Fibroblast of skin of back (primary cell): ENCODE data around the gene ZEB1.
"Not testable (repeated sequence)": the region's sequence is repeated elsewhere in the genome, so short reads cannot be mapped to it uniquely, and the experiment has no call there.

Experiments used
- DNase-seq: peaks from one replicate; pipeline ENCODE4 v3.0.0-alpha.2; 2013

ZEB1 gene

DNA sequence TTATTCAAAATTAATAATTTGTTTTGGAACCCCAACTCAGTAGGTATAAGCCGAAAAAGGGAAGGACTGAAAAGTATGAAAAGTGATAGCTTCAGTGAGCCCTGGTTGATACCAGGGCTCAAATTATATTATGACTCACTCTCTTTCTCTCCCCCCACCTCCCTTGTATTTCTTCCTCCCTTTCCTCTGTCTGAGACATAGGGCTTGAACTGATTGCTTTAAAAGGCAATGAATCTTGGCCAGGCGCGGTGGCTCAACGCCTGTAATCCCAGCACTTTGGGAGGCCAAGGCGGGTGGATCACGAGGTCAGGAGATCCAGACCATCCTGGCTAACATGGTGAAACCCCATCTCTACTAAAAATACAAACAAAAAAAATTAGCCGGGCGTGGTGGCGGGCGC, 108.3 kb downstream of the ZEB1 start:
- DNase-seq, result peak; percentile 42

DNA sequence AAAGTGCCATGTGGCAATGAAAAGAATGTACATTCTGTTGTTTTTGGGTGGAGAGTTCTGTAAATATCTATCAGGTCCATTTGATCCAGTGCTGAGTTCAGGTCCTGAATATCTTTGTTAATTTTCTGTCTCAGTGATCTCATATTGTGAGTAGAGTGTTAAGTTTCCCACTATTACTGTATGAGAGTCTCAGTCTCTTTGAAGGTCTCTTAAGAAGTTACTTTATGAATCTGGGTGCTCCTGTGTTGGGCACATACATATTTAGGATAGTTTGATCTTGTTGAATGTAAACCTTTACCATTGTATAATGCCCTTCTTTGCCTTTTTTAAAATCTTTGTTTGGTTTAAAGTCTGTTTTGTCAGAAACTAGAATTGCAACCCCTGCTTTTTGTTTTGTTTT, 109.5 kb downstream of the ZEB1 start:
- DNase-seq, result not testable (repeated sequence)

DNA sequence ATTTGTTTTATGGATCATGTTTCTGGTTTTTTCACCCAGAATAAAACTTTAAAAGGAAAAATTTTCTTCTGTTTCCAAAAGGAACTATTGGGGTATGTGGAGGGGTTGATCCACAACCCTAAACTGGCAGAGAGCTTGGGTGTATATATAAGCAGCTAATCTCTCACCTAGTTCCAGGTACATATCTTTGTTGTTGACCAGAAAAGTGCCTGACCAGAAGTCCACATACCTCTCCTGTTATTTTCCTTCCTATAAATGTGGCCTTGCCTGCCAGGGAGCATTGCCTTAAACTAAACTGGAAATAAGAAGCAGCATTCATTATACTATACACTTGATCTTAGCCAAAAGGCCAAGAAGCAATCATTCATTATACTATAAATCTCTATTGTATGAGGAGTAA, 112.0 kb downstream of the ZEB1 start:
- DNase-seq, result no peak

DNA sequence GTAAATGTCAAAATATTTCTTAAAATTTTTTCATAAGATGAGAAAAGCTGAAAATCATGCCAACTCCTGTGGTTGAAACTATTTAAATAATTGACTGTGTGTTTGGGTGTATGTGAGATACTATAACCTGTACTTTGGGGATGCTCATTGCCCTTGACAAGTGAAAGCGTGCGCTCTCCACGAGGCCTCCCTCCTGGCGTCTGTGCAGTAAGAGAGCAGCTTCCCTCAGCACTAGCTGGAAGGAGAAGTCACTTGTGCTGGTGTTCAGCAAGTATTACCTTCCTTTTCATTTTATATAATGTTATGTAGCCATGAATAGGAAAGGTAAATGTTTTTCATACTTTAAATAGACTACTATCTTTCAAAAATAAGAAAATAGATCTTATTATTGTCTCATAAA, 118.9 kb downstream of the ZEB1 start:
- DNase-seq, result no peak

DNA sequence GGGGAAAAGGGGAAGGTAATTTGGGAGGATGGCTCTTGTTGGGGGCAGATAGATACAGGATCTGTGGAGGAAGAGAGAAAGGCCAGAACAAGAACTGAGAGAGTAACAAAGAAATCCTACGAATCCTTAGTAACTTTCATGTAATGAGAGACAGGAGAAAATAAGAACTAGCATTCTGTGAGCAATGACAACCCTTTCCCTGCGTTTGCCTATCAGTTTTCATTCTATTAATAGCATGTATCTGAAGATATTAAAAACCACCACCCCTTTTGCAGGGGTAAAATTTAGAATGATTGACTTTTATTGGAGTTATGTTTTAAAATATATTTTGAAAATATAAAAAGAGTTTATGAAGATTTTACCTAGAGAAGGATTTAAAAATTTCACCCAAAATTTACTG, 132.8 kb downstream of the ZEB1 start:
- no peak for DNase-seq

DNA sequence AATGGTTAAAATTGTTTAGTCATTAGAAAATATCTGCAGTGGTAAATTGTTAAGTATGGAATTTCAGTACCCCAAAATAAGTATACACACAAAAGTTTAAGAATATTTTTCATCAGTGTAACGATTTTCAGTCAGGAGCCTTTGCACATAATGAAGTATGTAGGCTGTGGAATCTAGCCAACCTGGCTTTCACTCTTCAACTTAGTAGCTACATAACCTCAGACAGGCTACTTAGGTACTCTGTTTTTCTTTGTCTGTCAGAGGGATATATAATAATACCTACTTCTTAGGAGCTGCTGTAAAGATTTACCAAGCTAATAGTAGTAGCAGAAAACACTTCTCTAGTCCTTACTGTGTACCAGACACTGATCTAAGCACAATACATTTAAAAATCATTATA, 137.5 kb downstream of the ZEB1 start:
- DNase-seq, result no peak

DNA sequence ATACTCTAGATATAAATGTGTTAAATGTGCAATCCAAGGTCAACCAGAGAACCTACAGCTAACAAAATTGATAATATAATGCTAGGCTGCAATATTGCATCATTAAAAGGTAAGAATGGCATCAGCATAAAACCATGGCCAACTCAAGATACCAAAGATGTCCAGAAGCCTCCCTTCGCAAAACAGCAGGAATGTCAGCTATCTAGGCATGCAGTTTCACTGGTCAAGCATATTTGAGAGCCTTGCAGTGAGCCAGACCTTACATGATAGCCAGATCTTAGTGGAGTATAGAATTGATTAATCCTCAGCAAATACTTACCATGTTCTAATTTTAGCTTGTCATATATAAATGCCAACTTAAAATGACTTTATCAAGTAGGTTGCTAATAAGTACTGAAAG, 138.8 kb downstream of the ZEB1 start:
- no peak for DNase-seq

DNA sequence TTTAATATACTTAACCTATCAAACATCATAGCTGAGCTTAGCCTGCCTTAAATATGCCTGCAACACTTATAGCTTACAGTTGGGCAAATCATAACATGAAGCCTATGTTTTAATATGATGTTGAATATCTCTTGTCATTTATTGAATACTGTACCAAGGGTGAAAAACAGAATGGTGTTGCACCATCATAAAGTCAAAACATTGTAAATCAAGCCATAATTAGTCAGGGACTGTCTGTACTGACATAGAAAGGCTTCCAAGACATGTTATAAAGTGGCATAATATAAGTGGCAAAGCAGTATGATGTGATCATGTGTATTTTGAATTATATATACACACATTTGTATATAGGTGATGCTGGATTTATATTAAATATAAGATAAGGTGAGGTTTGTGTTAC, 140.0 kb downstream of the ZEB1 start:
- no peak for DNase-seq

DNA sequence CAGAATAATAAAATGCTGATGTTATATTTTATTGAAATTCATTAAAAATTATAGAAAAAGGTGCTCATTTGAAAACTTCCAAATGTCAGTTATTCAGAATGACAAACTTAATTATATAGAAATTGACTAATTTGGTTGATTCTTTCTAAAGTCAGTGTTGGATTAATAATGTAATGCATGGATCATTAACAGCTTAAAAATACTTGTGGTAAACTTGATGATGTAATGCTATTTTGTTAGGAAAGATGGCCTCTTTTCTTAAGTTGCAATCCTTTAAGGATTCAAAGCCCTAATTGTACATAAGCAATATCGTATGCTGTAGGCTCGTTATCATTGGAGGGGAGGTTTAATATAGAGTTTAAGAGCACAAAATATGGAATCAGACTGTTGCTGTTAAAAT, 141.2 kb downstream of the ZEB1 start:
- no peak for DNase-seq

DNA sequence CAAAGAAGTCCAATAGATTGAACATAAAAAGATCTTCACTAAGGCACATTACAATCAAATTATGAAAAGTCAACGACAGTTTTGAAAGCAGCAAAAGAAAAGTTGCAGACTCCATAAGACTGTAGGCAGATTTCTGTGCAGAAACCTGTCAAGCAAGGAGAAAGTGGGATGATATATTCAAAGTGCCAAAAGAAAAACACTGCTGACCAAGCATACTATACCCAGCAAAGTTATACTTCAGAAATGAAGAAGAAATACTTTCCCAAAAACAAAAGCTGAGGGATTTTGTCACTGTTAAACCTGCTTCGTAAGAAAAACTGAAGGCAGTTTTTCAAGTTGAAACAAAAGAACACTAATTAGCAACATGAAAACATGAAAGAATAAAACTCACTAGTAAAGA, 145.5 kb downstream of the ZEB1 start:
- DNase-seq, result no peak

DNA sequence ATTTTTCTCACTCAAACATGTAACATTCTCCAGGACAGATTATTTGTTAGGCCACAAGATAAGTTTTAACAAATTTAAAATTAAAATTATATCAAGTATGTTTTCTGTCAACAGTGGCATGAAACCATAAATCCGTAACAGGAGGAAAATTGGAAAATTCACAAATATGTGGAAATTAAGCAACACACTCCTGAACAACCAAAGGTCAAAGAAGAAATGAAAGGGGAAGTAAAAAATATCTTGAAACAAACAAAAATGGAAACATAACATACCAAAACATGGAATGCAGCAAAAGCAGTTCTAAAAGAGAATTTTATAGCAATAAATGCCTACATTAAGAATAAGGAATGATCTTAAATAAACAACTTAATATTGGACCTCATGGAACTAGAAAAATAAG, 147.3 kb downstream of the ZEB1 start:
- no peak for DNase-seq

DNA sequence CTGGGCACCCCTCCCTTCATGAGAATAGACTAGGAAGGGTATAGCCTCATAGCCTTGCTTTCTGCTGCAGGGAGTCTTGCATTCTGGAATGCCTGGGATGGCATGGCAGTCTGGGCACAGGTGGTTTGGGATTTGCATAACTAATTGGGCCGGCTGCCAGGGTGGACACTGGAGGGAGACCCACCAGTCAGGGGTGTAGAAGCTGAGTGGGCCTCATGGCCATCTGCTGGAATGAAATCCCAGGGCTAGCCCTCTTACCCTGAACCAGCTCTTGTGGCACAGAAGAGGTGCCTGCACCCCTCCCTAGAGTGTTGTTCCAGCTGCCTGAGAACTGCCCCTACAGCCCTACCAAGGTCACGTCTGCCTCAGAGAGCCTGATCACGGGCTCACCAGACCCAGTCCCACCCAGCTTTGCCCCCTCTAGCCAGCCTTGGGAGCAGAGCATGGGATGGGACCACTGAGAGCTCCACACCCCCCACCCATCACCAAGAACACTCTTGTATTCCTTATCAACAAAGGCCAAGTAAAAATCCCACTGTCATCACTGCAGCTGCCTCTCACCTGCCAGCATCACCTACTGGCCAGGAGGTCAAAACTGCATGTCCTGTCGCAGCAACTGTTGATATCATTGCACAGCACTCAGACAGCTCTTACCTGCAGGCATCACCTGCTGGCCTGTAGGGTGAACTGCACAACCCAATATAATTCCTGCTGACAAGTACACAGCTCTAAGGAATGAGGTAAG, 148.9 kb downstream of the ZEB1 start:
- no peak for DNase-seq

DNA sequence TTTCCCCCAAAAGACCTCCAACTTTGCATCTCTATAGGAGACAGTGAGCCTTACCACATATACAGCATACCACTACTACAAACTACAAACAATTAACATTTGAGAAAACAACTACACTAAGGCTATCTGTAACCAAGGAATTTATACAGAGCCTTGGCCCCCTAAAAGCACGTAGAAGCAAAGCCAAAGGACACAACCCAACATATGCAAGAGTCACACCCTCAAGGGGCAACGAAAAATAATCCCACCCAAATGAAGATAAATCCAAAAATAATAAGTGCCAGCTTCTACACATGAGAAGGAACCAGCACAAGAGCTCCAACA, 149.5 kb downstream of the ZEB1 start:
- no peak for DNase-seq

DNA sequence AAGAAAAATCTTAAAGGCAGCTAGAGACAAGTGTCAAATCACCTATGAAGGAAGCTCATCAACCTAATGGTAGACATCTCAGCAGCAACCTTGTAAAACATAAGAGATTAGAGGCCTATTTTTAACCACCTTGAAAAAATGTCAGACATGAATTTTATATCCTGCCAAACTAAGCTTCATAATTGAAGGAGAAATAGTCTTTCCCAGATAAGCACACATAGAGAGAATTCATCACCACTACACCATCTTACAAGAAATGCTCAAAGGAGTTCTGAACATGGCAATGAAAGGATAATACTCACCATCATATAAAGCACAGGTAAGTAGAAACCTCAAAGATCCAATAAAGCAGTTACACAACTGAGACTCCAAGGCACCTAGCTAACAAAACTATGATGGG, 156.5 kb downstream of the ZEB1 start:
- no peak for DNase-seq

DNA sequence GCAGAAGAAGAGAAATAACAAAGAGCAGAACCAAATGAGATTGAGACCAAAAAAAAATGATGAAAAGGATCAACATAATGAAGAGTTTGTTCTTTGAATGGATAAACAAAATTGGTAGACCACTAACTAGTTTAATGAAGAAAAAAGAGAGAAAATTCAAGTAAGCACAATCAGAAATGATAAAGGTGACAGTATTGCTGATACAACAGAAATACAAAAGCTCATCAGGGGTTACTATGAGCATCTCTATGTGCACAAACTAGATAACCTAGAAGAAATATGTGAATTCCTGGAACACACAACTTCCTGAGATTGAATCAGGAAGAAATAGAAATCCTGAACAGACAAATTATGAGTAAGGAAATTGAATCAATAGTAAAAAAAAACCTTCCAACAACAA, 157.1 kb downstream of the ZEB1 start:
- DNase-seq, result no peak

DNA sequence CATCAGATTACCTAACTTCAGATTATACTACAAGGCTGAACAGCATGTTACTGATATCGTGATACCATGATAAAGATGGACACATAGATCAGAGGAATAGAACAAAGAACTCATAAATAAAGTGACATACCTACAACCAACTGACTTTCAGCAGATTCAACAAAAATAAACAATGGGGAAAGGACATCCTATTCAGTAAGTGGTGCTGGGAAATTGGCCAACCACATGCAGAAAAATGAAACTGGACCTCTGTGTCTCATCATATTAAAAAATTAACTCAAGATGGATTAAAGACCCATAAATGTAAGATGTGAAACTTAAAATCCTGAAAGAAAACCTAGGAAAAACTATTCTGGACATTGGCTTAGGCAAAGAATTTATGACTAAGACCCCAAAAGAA, 158.6 kb downstream of the ZEB1 start:
- no peak for DNase-seq

DNA sequence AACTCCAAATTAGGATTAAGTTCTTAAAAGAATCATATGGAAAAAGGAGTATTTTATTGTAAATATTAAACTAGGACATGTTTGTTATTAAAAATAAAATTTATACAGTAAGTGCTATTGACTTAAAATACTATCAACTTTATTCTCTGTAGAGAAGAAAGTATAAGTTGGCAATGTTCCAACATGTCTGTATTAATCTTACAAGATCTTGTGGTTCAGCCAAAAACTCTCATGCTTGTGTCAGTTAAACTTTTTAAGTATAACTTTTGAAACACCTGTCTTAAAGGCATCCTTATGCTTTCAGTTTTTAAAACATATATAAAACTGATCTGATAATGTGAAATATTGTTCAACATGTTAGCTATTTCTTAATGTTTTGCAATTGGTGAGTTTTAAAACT, 160.7 kb downstream of the ZEB1 start:
- DNase-seq, result no peak

DNA sequence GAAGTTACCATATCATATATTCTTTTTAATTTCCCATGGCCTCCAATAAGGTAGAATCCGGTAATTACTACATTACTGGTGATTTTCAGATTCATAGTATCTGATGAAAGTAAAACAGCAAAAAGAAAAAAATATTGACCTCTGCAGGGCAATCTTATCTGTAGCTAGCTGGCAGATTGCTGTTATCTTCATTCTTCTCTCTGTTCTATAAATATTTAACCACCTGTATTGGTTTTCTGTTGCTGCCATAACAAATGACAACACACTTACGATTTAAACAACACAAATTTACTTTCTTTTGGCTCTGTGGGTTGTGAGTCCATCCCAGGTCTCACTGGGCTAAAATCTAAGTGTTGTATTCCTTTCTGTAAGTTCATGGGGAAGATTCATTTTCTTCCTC, 164.5 kb downstream of the ZEB1 start:
- DNase-seq, result no peak

DNA sequence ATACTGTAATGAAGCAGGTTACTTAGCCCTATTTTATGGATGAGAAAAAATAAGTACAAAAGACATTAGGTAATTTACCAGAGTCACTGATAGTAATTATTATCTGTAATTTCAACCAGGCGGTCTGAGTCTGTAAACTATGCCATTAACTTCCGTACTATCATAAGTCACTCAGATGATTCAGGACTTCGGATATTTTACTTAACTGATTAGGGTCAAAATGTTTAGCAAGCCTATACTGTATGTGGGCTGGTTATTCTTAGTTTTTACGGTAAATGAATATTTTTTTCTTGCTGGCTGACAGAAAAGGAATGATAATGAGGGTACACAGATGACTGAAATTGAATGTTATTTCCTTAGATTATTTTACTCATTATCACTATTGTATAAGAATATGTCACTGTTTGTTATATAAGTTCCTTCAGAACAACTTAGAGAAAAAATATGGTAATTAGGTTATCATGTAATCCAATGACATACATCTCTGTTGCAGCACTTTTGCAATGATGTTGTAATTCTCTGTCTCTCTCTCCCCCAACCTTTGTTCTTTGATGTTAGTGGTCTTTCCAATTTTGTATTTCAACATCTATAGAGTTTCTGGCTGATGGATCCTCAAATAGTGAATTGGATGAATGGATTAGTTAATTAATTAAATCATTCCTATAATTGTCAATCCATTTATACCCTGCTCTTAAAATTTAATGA, 165.6 kb downstream of the ZEB1 start:
- no peak for DNase-seq

DNA sequence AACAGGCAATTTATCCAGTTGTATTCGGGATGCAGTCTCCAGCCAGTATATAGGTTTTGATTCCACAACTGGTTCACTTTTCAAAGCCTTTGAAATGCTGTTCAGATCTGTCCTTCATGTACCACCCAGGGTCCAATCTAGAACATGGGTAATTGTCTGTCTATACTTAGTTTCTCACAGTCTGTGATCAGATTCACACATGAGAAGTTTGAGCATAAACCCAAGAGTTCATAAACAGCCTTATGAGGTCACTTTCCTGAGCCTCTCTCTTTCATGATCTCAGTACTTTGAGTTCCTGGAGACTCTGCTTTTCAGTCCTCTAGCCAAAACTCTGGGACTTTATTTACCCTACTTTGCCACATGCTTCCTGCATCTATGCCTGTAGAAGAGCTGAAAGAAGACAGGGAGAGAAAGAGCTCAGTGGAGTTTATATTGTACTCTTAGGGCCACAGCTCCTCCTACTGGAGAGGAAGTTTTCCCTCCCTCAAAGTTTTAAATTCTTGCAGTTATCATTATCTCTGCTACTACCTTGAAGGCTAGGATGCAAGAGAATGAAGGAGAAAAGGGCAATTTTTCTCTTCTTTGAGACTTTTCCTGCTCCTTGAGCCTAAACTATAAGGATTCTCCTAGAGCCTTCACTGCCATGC, 172.0 kb downstream of the ZEB1 start:
- DNase-seq, result peak; percentile 60

DNA sequence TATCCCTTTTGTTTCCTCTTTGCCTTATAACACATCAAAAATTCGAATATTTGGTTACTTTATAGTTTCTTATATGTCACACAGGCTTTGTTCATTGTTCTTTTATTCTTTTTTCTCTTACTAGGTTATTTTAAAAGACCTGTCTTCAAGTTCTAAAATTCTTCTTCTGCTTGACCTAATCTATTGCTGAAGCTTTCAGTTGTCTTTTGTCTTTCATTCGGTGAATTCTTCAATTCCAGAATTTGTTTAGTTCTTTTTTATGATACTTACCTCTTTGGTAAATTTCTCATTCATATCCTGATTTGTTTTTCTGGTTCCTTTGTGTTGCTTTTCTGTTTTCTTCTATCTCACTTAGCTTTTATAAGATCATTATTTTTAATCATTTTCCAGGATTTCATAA, 188.4 kb downstream of the ZEB1 start:
- DNase-seq, result no peak

DNA sequence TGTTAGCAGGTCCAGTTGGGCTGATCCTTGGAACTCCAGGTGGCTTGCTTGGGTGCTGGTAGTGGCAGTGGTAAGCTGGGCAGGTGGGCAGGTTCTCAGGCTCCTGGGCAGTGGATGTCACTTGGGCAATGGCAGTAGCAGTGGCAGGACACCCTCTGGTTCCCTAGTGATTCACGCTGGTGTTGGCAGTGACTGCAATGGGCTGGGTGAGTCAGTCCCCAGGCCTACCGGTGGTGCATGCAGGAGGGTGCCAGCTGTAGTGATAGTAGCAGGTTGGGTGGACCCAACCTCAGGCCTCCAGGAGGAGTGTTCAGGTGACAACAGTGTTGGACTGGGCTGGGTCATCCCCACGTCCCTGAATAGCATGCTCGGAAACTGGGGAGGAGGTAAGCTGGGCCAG, 189.2 kb downstream of the ZEB1 start:
- DNase-seq, result no peak

DNA sequence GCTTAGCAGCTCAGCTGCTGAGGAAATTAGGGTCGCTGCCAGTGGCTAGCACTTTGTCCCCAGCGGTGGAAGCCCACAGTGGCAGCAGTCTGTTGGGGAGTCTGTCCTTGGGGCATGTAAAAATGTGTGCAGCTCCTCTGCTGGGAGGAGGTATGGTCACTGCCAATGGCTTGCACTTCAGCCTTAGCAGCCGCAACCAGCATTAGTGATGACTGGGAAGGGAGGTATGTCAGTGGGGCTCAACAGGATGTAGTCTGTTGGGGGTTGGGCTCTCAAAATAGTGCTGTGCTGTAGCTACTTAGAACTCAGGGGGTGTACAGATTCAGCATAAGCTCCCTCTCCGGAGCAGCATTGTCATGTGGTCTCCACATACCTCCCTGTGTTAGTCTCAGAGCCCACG, 189.9 kb downstream of the ZEB1 start:
- DNase-seq, result peak; percentile 64

DNA sequence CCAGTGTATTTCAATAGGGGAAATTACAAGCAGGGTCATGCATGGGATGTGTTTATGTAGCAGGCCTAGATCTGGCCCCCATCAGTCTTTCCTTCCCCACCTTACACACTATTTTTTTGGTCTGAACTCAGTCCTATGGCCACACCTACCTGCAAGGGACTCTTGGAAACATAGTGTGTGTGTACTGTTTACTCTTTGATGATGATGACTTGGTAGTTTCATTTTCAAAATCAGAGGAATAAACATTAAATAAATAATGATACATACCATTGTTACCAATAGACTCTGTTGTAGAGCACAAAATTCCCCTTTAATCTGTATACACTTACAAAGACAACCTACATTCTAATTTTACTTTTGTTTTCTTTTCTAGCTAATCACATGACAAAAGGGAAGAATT, 191.0 kb downstream of the ZEB1 start:
- no peak for DNase-seq
